BJ (cell line): Measurements from ENCODE around the gene PRSS2. TPM values are rescaled to one million over a fixed set of nuclear protein-coding genes. Genes with fewer than 3 reads are reported as not detected.

ENCODE experiments used
- CTCF ChIA-PET: fragments of 350-600 bp; formaldehyde crosslinking; extraction: SDS; loops from one replicate; lab custom pipeline; 2021; ENCODE audit warnings: antibody characterized with exemption, inconsistent platforms; lab: Yijun Ruan, JAX
- POLR2A ChIA-PET: fragments of 300-600 bp; sonication (Branson Sonifier 250); formaldehyde crosslinking; extraction: SDS; loops from one replicate; lab custom pipeline; 2021; ENCODE audit warnings: antibody characterized with exemption; lab: Charles Lee
- DNase-seq: peaks from one replicate; pipeline ENCODE4 v3.0.0-alpha.2; 2011; ENCODE audit warnings: low read depth
- H3K27me3 ChIP-seq: 2 replicates; pipeline ENCODE4 v1.6.0; 2011; ENCODE audit warnings: low read length; ENCODE audit not compliant: control insufficient read depth, insufficient read depth
- H3K36me3 ChIP-seq: 2 replicates; pipeline ENCODE4 v1.5.1; 2011; ENCODE audit warnings: low read length; ENCODE audit not compliant: control insufficient read depth, insufficient read depth
- H3K4me3 ChIP-seq: 2 replicates; pipeline ENCODE4 v1.5.1; 2011; ENCODE audit warnings: low read depth, mild to moderate bottlenecking, control low read depth, low read length
- polyA plus RNA-seq: library from polyadenylated mRNA; depleted of rRNA; stranded (reverse); fragments of >200 nt; gene quantifications from 2 replicates; pipeline ENCODE4 v1.2.3, GENCODE V29; 2011
- TF ChIP-seq, protein P1 (sequence below): IDR thresholded peaks from 2 replicates; pipeline ENCODE4 v1.5.1; 2011; ENCODE audit warnings: low read depth, mild to moderate bottlenecking, control low read depth, inconsistent platforms, low read length, moderate library complexity; ENCODE audit not compliant: insufficient read depth

Gene PRSS2
- polyA plus RNA-seq, 1 experiment: not detected

DNA sequence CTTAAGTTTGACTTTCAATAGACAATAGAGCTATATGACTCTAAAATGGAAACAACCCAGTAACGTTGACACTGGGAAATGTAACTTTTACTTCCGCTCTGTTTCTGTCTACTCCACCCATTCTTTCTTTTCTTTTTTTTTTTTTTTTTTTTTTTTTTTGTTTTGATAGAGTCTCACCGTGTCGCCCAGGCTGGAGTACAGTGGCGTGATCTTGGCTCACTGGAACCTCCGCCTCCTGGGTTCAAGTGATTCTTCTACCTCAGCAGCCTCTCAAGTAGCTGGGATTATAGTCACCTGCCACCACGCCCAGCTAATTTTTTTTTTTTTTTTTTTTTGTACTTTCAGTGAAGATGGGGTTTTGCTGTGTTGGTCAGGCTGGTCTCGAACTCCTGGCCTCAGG, 13.9 kb downstream of the PRSS2 start:
- CTCF ChIA-PET: interaction anchor here (0.6 to 7.5 kb wide), 9 partner anchors 8 to 397 kb away, joined by 3 to 128 read pairs (median 20); no protein-coding TSS in a partner anchor
- H3K4me3 ChIP-seq: no peak overlapping the region
- H3K27me3 ChIP-seq: peaks cover 7% of the 10 kb centered on the region
- TF ChIP-seq, protein P1, sequence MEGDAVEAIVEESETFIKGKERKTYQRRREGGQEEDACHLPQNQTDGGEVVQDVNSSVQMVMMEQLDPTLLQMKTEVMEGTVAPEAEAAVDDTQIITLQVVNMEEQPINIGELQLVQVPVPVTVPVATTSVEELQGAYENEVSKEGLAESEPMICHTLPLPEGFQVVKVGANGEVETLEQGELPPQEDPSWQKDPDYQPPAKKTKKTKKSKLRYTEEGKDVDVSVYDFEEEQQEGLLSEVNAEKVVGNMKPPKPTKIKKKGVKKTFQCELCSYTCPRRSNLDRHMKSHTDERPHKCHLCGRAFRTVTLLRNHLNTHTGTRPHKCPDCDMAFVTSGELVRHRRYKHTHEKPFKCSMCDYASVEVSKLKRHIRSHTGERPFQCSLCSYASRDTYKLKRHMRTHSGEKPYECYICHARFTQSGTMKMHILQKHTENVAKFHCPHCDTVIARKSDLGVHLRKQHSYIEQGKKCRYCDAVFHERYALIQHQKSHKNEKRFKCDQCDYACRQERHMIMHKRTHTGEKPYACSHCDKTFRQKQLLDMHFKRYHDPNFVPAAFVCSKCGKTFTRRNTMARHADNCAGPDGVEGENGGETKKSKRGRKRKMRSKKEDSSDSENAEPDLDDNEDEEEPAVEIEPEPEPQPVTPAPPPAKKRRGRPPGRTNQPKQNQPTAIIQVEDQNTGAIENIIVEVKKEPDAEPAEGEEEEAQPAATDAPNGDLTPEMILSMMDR: no peak
- DNase-seq: no peak
- H3K36me3 ChIP-seq: no peaks in the 10 kb centered on the region
- POLR2A ChIA-PET: no interaction called here

DNA sequence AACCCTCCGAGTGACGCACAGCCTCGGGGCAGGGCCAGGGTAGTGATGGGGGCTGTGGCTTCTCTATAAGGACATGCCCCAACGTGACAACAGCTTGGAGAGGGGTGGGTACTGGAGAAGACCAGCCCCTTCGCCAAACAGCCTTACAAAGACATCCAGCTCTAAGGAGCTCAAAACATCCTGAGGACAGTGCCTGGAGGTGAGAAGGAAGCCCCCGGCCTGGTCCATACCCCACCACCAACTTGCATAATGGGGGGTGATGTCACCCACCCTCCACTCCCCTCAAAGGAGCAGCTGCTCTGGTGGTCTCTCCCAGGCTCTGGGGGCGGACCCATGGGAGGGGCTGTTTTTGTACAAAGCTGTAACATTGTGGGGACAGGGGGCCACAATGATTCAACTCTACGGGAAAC, 15.1 kb downstream of the PRSS2 start:
- peaks cover 7% of the 10 kb centered on the region for H3K27me3 ChIP-seq
- DNase-seq: no peak
- POLR2A ChIA-PET: no interaction called here
- no peaks in the 10 kb centered on the region for H3K36me3 ChIP-seq
- CTCF ChIA-PET: interaction anchor here (0.7 to 7.5 kb wide), 15 partner anchors 26 to 428 kb away, joined by 3 to 87 read pairs (median 4); no protein-coding TSS in a partner anchor
- no peak overlapping the region for H3K4me3 ChIP-seq
- TF ChIP-seq, protein P1: no peak

DNA sequence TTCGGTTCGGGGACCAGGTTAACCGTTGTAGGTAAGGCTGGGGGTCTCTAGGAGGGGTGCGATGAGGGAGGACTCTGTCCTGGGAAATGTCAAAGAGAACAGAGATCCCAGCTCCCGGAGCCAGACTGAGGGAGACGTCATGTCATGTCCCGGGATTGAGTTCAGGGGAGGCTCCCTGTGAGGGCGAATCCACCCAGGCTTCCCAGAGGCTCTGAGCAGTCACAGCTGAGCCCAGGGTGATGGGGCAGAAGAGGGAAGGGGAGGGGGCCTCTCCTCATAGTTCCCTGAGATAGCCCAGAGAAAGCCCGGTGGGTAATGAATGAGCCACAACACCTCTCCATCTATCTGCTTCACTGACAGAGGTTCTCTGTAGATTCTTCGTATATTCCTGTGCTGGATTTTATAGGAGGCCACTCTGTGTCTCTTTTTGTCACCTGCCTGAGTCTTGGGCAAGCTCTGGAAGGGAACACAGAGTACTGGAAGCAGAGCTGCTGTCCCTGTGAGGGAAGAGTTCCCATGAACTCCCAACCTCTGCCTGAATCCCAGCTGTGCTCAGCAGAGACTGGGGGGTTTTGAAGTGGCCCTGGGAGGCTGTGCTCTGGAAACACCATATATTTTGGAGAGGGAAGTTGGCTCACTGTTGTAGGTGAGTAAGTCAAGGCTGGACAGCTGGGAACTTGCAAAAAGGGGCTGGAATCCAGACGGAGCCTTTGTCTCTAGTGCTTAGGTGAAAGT, 16.4 kb downstream of the PRSS2 start:
- TF ChIP-seq, protein P1: no peak
- no peak for DNase-seq
- Histone ChIP-seq H3K4me3 (no peak overlapping the region), H3K36me3 (no peaks in the 10 kb centered on the region), H3K27me3 (peaks cover 9% of the 10 kb centered on the region)
- ChIA-PET POLR2A (interaction anchor here (0.6 kb wide), 1 partner anchor 328 kb away, joined by 4 read pairs; no protein-coding TSS in a partner anchor), CTCF (interaction anchor here (0.8 to 5.8 kb wide), 10 partner anchors 120 to 302 kb away, joined by 3 to 87 read pairs (median 4); no protein-coding TSS in a partner anchor)

DNA sequence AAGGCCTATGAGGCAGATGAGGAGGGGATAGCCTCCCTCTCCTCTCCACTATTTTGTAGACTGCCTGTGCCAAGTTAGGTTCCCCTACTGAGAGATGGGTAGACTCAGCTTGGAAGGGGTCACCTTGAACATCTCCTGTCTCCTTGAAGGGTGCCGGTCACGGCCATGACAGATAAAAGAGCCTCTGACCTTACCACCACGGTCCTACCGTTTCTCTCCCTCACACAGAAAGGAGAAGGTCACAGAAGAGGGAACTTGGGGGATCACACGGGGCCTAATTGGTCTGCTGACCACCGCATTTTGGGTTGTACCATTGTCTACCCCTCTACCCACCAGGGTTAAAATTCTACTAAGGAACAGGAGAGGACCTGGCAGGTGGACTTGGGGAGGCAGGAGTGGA, 17.0 kb downstream of the PRSS2 start:
- TF ChIP-seq, protein P1: no peak
- no peak overlapping the region for H3K4me3 ChIP-seq
- H3K27me3 ChIP-seq: peaks cover 9% of the 10 kb centered on the region
- ChIA-PET CTCF (interaction anchor here (0.8 to 2.8 kb wide), 9 partner anchors 121 to 292 kb away, joined by 3 to 24 read pairs (median 4); no protein-coding TSS in a partner anchor), POLR2A (interaction anchor here (0.6 kb wide), 1 partner anchor 328 kb away, joined by 4 read pairs; no protein-coding TSS in a partner anchor)
- H3K36me3 ChIP-seq: no peaks in the 10 kb centered on the region
- DNase-seq: no peak
